GM12801 (cell line): ENCODE results near the gene ING2.

Experiments
- CTCF ChIP-seq: IDR thresholded peaks from one replicate; pipeline ENCODE4 v1.5.1; 2011; ENCODE audit warnings: control low read depth; ENCODE audit not compliant: insufficient read length; ENCODE audit errors: extremely low read depth

Gene ING2

DNA sequence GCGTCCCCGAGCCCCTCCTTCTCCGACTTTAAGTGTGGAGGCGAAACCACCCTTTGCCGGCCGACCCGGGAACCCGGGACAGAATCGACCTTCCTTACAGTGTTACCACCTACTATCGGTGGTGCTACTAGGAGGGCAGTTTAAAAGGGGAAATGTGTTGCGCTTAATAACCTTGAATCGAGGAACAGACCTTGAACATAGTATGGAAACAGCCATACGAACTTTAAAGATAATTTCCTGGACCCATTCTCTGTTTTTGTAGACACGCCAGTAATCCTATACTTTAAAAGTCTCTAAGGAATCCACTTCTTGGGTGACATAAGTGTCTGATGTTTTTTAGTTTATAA lies 1.5 kb downstream of the ING2 start:
- no peak for TF ChIP-seq CTCF

- no peak for TF ChIP-seq CTCF
Observed at GRCh38 chr4:183507925-183508696, 3.3 kb downstream of the ING2 start.

DNA sequence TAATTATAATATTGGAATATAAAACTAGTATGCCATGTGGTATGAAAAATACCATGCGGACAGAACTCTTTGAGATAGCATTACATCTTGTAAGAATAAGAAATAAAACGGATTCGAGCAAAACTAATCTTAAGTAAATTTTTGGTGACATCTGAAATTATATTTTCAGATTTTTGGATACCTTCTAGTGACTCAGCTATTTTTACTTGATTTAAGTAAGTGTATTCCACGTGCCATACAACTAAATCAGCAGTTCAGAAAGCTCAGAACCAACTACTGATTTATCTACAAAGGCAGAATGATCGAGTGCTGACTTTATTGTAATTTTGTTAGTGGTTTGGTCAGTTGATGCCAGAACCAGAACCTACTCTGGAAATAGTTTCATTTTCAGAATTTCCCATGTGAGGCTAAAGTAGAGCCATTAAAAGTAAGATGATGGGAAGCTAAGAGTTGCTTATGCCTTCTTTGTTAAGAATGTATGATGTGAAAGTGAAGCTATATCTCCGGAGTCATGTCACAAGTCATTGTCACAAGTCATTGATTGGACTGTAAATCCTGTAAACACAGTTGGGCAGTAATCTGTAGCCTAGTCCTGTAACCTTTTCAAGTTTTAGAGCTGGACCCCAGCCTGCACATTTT lies 4.0 kb downstream of the ING2 start:
- no peak for TF ChIP-seq CTCF

- TF ChIP-seq CTCF, result no peak
Observed at GRCh38 chr4:183515411-183515810, 10.6 kb downstream of the ING2 start.

DNA sequence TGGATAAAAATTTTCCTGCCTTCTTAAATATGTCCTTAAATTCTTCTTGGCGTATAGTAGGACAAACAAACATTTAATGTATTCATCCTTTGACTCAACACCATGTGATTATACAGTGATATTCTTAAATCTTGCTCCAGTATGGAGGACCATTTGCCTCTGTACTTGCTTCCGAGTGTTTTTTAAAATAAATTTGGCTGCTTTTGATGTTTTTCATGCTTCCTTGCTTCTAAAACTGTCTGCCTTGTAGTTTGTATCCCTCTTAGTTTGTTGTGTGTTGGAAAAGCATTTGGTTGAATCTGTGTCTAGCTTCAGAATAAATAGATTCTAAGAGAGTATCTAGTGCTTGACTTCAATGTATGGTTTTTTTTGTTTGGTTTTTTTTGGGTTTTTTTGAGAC lies 12.3 kb downstream of the ING2 start:
- no peak for TF ChIP-seq CTCF

- TF ChIP-seq CTCF, result no peak
Observed at GRCh38 chr4:183517781-183518180, 12.9 kb downstream of the ING2 start.

- TF ChIP-seq CTCF, result no peak
Observed at GRCh38 chr4:183522821-183523220, 18.0 kb downstream of the ING2 start.
